Activated T-cell treated with anti-CD3 and anti-CD28 coated beads, Interleukin-2, amount 50 U/mL, for 4 hours (primary cell): Measurements from ENCODE around the gene KY. TPM values are rescaled to one million over a fixed set of nuclear protein-coding genes. Genes with fewer than 3 reads are reported as not detected.
A peak's percentile ranks its signal among the peaks of the same experiment; 100 is the strongest.

ENCODE experiments used
- ATAC-seq, 2 donors: fragments of 200-7000 bp; cut with Tn5 transposase; one replicate each; pipeline ENCODE4 v1.10.0; 2021
- DNase-seq: peaks from one replicate; pipeline ENCODE4 v3.0.0-alpha.2; 2020
- H3K27me3 Mint-ChIP-seq: one replicate; pipeline ENCODE4 v1.8.0; 2021; ENCODE audit warnings: low read depth, mixed read lengths
- H3K36me3 Mint-ChIP-seq: one replicate; pipeline ENCODE4 v1.8.0; 2022; ENCODE audit warnings: mixed read lengths; ENCODE audit not compliant: insufficient read depth
- H3K4me1 Mint-ChIP-seq: one replicate; pipeline ENCODE4 v1.8.0; 2021; ENCODE audit warnings: low read depth, mixed read lengths
- H3K4me3 Mint-ChIP-seq: one replicate; pipeline ENCODE4 v1.8.0; 2021; ENCODE audit warnings: mild to moderate bottlenecking, moderate library complexity, mixed read lengths
- H3K9me3 Mint-ChIP-seq: one replicate; pipeline ENCODE4 v1.8.0; 2021; ENCODE audit warnings: mixed read lengths
- total RNA-seq, 3 donors: library from RNA; stranded (reverse); gene quantifications; one replicate each; pipeline ENCODE4 v1.2.1, GENCODE V29; 2021

Gene KY
- total RNA-seq, 3 donors from 2014 or later, result not detected

DNA sequence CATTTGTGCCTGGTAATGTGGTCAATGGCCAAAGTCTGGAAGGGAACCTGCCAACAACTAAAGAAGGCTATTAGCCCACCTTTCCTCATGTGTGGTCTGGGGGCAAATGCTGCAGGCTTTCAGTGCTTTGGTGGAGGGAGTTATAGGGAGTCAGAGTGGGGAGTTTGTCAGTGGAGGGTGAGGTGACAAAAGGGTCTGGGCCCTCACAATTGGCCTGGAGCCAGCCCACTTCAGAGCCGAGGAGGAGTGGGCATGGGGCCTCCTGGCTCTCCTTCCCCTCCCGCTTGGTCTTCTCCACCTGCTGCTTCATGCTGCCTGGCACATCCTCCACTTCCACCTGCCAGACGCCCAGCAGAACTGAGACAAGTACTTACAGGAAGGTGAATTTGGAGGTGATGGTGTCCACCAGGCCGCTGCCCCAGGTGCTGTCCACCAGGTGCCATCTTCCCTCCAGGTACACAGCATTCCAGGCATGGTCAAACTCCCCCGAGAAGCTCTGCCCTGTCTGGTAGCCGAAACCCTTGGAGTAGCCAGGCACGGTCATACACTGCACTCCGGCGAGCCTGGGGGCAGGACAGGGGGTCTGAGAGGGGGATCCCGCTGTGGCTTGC is 40.9 kb downstream of the KY start:
- no peak overlapping the region for H3K4me3 Mint-ChIP-seq
- no peaks in the 10 kb centered on the region for H3K36me3 Mint-ChIP-seq
- ATAC-seq (no peak), DNase-seq (no peak)
- no peaks in the 10 kb centered on the region for H3K4me1 Mint-ChIP-seq
- H3K9me3 Mint-ChIP-seq, result no peaks in the 10 kb centered on the region
- peaks cover 11% of the 10 kb centered on the region for H3K27me3 Mint-ChIP-seq

DNA sequence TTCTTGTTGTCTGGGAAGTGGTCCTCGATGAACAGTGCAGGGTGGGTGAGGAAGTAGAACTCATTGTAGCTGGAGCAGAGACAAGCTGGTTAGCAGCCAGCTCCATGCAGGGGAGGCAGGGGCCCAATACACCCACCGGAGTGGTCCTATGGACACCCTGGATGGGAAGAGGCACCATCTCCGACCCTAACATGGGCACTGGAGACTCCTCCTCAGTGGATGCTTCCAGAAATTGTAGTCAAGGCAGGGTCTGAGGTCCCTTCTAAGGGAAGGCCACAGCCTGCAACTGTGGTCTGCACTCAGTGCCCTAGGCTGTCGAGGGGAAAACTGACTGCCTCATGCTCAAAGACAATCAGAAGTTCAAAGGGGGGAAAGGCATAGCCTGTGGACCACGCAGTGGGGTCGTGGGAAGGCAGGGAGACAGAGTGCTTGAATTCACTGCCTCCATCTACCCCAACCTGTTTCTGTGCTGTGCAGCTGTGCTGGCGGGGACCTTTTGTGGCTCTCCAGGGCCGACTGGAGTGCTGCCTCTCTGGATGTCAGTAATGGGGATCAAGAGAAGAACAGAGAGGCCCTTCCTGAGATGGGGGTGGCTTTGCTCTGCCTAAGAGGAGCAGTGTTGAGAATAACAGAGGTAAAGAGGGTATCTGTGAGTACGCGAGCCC is 41.9 kb downstream of the KY start:
- no peak for ATAC-seq
- H3K27me3 Mint-ChIP-seq, result peaks cover 11% of the 10 kb centered on the region

DNA sequence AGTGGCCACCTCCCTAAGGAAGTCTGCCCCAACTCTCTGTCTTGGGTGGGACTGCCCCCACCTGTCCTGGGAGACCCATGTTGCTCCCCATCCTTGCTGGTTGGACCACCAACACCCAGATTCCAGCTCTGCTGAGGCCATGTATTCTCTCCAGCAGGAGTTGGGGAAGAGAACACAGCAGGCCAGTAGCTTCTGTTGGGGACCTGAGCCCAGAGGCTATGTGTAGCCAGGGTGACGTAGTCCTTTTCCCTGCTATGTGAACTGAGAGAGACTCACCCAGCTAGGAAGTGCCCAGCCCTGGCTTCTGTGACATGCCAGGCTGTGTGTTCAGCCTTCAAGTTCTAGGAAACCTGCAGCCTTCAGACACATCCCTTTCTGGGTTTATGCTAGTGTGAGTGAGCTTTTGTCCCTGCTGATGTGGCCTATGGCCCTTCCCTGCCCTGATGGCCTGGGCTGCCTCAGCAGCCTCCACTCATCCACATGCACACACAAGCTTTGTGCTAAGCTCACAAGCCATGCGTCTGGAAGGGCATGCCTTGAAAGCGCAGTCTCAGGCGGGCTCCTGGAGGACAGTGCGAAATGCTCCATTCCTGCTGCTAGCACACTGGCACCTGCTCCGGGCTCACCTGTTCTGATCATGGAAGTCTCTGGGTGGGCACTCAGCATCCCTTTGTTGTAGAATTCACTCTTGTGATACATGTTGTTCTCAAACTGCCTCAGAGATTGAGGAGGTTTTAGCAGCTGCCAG is 42.6 kb downstream of the KY start:
- DNase-seq, result no peak
- Mint-ChIP-seq H3K27me3 (peaks cover 11% of the 10 kb centered on the region), H3K36me3 (no peaks in the 10 kb centered on the region), H3K4me3 (no peak overlapping the region), H3K4me1 (no peaks in the 10 kb centered on the region), H3K9me3 (no peaks in the 10 kb centered on the region)
- ATAC-seq, result no peak

More for the DNA sequence above, 41.9 kb downstream of the KY start:
- Mint-ChIP-seq H3K4me1 (no peaks in the 10 kb centered on the region), H3K36me3 (no peaks in the 10 kb centered on the region), H3K9me3 (no peaks in the 10 kb centered on the region), H3K4me3 (no peak overlapping the region)
- DNase-seq, result no peak

DNA sequence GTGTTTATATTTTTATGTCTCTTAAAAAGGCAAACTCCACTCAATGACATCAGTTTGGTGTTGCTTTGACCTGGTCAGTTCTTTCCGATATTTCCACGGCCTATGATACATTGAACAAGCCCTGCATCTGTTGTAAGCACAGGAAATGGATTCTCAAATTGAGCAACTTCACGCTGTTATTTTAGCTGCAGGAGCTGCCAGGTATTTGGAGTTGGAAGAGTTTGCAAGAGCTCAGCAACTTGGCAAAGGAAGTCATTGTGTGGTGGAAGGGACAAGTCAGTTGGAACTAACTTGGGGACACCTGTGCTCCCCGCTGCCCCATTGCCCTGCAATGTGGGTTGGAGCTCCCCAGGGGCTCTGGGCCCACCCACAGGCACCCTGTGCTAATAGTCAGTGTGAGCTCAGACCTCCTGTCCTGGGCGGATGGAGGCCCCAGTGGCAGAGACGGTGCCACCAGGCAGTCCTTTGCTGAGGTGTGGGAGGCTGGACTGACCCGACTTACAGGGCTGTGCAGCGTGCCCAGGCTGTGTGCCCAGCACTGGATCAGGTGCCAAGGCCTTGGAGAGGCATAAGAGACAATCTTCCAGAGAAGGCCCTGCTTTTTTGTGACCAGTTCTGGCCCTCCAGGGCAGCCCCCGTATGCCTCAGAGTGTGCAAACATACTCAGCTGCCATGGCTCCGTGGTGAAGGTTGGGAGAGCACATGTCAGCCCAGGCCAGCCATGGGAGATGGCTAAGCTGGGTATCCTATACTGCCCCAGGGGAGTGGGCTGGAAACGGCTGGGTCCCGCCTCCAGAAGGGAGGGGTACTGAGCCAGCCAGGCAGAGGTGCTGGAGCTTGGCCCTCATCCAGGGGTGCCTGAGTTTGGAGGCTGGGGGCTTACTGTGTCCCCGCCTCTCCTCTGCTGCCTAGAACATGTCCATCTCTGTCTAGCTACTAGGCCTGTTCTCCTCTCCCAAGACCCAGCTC is 43.5 kb downstream of the KY start:
- peaks cover 11% of the 10 kb centered on the region for H3K27me3 Mint-ChIP-seq
- ATAC-seq, result no peak
- no peaks in the 10 kb centered on the region for H3K9me3 Mint-ChIP-seq
- H3K36me3 Mint-ChIP-seq, result no peaks in the 10 kb centered on the region
- H3K4me3 Mint-ChIP-seq, result no peak overlapping the region
- DNase-seq, result no peak
- H3K4me1 Mint-ChIP-seq, result no peaks in the 10 kb centered on the region

DNA sequence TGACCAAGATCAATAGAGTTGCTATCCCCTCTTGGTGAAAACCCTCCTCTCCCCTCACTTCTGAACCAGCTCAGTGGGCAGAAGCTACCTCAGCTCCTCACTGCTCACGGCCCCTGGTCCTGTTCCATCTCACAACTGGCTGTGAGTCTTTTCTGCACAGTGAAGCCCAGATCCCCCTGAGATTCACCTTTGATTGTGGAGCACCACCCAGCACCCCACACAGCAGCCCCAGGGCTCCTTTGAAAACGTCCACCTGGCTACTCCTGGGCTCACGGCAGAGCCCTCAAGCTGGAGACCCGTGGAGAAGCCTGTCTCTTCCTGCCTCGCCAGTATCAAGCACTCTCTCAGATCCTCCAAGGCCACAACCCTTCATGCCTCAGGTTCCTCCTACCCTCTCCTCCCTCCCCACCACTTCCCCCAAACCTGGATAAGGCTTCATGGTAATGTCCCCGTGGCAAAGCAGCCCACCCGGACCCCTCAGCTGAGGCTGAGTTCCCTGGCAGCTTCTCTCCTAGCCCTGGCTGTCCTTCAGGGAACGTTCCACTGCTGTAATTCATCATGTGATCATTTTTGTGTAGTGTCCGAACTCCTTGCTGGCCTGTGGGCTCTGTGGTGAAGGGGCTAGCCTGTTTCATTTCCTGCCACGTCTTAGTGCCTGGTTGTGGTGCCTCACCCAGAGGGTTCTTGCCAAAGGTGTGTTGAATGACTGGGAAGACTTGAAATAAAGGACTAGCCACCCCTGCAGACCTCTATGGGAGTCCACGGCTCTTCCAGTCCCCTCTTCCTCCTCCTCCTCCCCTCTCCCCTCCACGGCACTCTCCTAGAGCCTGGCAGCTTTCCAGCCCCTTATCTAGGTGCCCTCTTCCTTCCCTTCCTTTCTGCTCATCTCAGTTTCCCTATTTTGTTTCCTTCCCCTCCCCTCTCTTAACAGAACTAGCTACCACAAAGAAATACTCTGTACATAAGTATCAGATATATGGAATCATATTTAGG is 44.5 kb downstream of the KY start:
- Mint-ChIP-seq H3K4me3 (no peak overlapping the region), H3K36me3 (no peaks in the 10 kb centered on the region), H3K27me3 (peaks cover 12% of the 10 kb centered on the region), H3K9me3 (no peaks in the 10 kb centered on the region), H3K4me1 (no peaks in the 10 kb centered on the region)
- DNase-seq (no peak), ATAC-seq (no peak)

DNA sequence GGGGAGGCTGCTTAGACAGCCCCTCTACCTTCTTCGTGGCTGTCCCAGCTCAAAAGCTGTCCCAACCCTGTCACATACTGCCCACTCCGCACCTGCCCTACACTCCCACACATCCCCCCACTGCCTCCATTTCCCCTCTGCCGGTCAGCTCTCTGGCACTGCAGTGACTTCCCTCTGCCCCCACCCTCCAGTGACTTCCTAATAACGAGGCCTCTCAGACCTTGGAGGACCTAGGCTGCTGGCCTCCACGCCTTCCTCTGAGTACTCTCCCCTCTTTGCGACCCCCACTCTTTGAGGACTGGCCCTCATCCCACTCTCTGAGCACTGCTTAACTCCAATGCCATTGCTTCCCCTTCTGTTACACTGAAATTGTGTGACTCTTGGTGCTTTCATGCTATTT is 45.3 kb downstream of the KY start:
- no peaks in the 10 kb centered on the region for H3K9me3 Mint-ChIP-seq
- no peak for DNase-seq
- H3K27me3 Mint-ChIP-seq, result peaks cover 20% of the 10 kb centered on the region
- H3K4me3 Mint-ChIP-seq, result no peak overlapping the region
- H3K36me3 Mint-ChIP-seq, result no peaks in the 10 kb centered on the region
- no peak for ATAC-seq
- peaks cover 5% of the 10 kb centered on the region for H3K4me1 Mint-ChIP-seq

DNA sequence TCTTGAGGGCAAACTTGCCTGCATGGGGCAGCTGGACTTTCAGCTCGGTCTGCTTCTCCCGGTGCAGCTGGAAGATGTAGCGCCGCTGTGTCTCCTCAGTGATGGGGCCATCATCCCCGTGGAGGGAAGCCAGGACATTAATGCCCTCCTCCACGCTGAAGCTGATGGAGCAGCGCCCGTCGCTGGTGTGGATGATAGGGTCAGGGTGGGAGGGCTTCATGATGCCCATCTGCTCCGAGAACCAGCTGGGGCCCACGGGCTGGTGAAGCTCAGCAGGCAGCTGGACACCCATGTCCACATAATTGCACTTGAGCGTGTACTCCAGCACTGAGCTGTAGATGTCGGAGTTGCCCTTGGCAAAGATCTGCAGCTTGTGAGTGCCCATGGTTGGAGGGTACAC is 46.9 kb downstream of the KY start:
- no peaks in the 10 kb centered on the region for H3K36me3 Mint-ChIP-seq
- H3K4me1 Mint-ChIP-seq, result peaks cover 8% of the 10 kb centered on the region
- ATAC-seq (no peak), DNase-seq (no peak)
- no peak overlapping the region for H3K4me3 Mint-ChIP-seq
- H3K27me3 Mint-ChIP-seq, result peaks cover 23% of the 10 kb centered on the region
- H3K9me3 Mint-ChIP-seq, result no peaks in the 10 kb centered on the region

DNA sequence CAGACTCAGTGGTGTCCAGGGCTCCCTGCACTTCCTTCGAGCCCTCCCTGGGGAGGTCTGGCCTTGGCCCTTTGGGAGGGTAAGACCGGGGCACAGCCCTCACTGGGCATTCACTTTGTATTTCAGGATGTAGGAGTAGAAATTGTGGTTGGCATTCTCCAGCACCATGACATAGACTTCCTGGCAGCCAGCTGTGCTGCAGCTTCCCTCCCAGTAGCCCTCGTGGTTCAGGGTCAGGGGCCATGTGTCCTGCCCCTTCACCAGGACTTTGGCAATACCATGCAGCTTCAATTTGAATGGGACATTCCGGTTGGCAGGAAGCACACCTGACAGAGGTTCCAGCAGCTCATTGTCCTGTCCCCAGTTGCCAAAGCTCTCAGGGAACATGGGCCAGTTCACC is 47.3 kb downstream of the KY start:
- ATAC-seq (no peak), DNase-seq (no peak)
- Mint-ChIP-seq H3K4me1 (peaks cover 8% of the 10 kb centered on the region), H3K9me3 (no peaks in the 10 kb centered on the region), H3K4me3 (no peak overlapping the region), H3K36me3 (no peaks in the 10 kb centered on the region), H3K27me3 (peaks cover 23% of the 10 kb centered on the region)

DNA sequence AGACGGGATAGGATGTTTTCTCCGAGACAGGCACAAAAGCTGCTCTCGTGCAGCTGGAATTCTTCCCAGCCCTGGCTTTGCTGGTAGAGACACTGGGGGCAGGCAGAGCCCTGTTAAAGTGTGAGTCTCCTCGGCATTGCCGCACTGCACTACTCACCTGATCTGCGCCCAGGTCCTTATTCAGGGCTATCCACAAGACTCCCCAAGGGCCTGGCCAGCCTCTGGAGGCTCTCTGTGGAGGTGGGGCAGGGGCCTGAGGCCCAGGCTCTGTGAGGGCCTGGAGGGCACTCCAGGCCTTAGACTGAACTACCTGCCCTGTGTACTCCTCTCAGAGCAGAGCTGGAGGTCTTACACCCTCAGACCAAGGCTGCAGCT is 48.4 kb downstream of the KY start:
- DNase-seq (no peak), ATAC-seq (no peak)
- H3K27me3 Mint-ChIP-seq, result peaks cover 21% of the 10 kb centered on the region
- H3K9me3 Mint-ChIP-seq, result no peaks in the 10 kb centered on the region
- H3K4me3 Mint-ChIP-seq, result no peak overlapping the region
- H3K36me3 Mint-ChIP-seq, result no peaks in the 10 kb centered on the region
- peaks cover 8% of the 10 kb centered on the region for H3K4me1 Mint-ChIP-seq

DNA sequence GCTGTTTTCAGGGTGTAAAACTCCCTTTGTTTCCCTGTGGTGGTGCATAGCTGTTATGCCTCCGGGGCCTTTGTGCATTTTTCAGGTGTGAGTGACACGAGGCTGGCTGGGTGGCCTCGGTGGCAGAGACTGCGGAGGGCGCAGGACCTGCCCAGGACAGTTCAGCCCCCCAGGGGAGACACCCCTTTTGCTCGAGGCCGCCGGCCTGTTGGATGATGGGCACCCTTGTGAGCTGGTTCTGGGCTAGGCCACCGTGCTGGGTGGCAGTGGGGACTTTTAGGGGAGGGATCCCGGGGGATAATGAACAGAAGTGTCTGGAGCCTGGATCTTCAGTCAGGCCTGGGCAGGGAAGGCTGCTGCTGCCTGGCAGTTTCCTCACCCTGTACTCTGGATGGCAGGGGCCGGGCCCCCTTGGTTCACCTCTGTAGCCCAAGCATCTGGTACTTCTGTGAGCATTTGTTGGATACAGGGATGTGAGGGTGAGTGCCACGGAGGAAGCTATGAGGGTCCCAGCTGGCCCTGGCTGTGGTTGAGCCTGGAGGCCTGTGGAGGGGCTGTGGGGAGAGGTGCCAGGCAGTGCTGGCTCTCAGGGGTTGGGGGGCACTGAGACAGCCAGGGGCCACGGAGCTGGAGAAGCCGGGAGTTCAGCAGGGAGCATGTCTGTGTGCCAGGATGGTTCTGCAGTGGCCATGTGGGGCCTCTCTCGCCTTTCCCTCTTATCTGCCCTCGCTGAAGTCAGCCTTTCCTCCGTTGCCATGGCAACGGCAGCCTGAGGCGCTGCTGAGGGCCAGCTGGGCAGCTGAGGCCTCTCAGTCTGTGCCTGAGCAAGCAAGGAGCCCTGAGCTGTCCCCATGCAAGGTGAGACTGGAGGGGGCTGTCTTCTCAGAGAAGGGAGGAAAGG is 49.0 kb downstream of the KY start:
- no peak for ATAC-seq
- H3K27me3 Mint-ChIP-seq, result peaks cover 18% of the 10 kb centered on the region

DNA sequence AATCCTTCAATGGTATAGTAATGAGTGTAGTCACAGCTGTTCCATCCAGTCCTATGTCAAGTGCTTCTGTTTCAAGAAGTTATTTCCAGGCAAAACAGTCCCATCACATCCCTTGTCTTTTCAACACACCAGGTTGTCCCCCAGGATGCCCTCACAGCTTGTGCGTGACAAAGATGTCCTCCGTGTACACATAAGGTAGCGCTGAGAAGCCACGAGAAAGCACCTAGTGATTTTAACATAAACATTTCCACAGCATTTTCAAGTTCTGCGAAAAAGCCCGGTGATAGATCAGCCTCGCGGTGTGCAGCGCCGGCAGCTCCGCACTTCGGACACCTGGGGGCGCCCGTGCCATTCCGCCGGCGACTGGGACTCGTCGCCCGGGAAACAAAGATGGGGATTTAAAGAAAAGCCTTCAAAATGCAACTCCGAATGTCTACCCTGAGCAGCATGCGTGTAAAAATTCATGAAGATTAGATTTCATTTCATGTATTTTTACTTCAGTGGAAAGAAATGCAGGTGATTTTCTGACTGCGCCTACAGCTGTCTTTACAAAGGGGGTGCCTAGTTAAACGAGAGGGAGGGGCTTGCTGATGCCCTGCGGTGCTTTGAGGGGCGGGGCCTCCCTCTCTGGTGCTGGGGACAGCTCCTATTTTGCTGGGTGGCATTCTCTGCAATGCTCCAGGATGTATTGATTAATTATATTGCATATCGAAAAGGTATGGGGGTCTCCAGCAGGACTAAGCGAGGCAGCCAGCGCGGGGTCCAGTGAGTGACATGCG is 49.9 kb downstream of the KY start:
- no peaks in the 10 kb centered on the region for H3K36me3 Mint-ChIP-seq
- peaks cover 8% of the 10 kb centered on the region for H3K4me1 Mint-ChIP-seq
- ATAC-seq, result peak; percentile 74 to 82
- no peaks in the 10 kb centered on the region for H3K9me3 Mint-ChIP-seq
- H3K27me3 Mint-ChIP-seq, result peaks cover 14% of the 10 kb centered on the region
- DNase-seq, result peak; percentile 35
- peak overlapping the region; percentile 57 for H3K4me3 Mint-ChIP-seq

More for the DNA sequence above, 49.0 kb downstream of the KY start:
- no peak overlapping the region for H3K4me3 Mint-ChIP-seq
- H3K4me1 Mint-ChIP-seq, result peaks cover 8% of the 10 kb centered on the region
- DNase-seq, result no peak
- H3K36me3 Mint-ChIP-seq, result no peaks in the 10 kb centered on the region
- H3K9me3 Mint-ChIP-seq, result no peaks in the 10 kb centered on the region

DNA sequence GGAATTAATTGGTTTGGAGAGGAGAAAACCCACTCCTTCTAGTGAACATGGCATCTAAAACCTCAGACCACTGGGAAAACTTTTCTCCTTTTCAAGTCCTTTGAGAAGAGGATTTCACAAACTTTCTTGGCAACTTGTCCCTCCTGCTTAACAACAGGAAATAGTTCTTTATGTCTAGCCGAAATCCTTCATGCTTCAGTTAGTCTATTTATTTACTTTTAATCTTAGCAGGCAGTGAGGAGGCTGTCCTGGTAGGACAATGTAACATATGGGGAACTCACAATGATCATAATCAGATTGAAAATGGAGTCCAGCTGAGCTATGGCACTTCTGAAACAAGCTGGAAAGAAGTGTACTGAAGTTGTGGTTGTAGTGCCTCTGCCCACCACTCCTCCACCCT is 50.6 kb downstream of the KY start:
- Mint-ChIP-seq H3K4me3 (no peak overlapping the region), H3K9me3 (no peaks in the 10 kb centered on the region), H3K4me1 (peaks cover 8% of the 10 kb centered on the region), H3K27me3 (peaks cover 14% of the 10 kb centered on the region), H3K36me3 (no peaks in the 10 kb centered on the region)
- ATAC-seq (no peak), DNase-seq (no peak)
